Activated T-cell treated with anti-CD3 and anti-CD28 coated beads for 1 hour (primary cell): ENCODE measurements around the gene GPR78.

Experiments
- DNase-seq: peaks from one replicate; pipeline ENCODE4 v3.0.0-alpha.2; 2020; ENCODE audit warnings: low read depth

Gene GPR78

GRCh38 chr4:8547108-8547911 lies 32.9 kb upstream of the GPR78 start:
- DNase-seq: no peak

DNA sequence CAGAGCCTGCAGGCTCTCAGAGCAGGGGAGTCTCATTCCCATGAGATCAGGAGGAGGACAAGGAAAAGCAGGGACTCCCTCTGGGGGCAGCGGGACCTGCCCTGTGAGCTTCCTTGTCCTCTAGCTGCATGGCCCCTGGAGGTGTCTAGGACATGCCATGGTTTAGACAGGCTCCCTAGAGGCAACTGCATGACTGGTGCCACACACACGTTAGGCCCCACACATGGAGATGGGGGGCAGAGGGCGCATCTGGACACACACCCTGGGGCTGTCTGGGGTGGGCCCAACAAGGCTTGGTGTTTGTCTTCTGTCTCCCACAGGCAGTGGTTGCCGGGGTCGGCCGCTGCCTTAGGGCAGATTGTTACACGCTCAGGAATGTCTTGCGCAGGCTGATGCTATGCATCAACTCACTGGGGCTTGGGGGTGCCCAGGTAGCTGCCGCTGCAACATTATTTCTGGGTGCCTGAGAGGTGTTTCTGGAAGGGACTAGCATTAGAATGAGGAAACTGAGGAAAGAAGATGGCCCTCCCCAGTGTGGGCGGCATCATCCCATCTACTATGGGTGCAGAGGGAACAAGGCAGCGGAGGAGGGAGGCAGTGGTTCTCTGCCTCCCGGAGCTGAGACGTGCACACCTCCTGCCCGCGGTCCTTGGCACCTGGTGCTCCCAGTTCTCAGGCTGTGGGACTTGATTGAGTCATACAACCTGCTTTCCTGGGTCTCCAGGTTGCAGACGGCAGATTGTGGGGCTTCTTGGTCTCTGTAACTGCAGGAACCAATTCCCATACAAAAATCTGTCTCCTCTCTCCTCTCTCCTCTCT lies 32.1 kb upstream of the GPR78 start:
- DNase-seq: no peak

DNA sequence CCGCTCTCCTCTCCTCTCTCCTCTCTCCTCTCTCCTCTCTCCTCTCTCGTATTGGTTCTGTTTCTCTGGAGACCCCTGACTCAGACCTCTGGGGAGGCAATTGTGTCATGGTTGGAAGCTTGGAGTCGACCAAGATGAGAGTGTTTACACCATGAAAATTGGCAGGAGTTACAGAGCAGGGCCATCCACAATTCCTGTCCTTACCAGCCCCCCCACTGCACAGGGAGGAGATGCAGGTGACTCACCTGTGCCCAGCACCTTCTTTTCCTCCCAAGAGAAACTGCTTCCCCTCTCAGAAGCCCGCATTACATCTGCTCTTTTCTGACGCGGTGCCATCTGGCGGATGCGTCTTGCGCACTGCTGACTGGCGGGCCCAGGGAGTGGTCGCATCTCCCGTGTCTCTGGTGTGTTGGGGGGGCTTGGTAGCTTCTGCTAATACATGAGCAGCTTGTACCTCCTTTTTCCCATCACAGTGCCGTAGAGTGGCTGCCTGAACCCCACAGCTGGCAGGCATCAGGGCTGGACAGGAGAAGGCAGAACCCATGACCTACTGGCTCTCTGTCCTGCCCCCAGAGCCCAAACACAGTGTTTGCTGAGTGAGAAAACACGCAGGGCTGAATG lies 31.4 kb upstream of the GPR78 start:
- DNase-seq: no peak

- DNase-seq: no peak
Measured at GRCh38 chr4:8549352-8549931, 30.8 kb upstream of the GPR78 start.

DNA sequence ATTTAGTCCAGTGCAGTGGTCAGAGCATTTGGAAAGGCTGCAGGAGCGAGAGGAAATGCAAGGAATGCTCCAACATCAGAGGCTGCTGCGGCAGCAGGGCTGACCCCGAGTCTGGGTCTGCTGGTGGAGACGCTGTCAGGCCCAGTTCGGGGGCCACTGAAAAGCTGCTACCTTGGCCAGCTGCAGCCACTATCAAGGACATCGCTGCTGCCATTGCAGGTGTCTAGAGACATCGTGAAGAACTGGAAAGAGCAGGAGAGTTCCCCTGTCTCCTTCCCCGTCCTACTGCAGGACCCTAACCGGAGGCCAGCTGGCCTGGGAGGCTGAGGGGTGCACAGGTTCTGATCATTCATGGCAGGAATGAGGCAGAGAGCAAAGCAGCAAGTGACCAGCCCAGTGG lies 29.5 kb upstream of the GPR78 start:
- no peak for DNase-seq

DNA sequence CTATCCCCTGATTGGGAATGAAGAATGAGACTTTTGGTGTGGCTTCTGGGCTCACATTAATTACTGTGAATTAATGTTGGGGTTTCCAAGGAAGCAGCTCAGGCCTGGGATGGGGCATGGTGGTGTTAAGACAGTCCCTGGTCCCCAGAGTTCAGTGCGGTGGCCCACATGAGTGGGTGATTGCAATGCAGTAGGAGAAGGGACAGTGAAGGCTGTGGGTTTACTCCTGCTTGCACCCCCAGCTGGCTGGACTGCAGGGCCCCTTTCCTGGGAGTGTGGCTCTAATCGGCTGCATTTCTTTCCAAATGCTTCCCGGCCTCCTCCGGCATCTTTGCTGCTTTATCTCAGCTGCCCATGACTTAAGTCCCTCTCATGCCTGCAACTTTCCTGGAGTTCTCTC lies 28.2 kb upstream of the GPR78 start:
- no peak for DNase-seq

DNA sequence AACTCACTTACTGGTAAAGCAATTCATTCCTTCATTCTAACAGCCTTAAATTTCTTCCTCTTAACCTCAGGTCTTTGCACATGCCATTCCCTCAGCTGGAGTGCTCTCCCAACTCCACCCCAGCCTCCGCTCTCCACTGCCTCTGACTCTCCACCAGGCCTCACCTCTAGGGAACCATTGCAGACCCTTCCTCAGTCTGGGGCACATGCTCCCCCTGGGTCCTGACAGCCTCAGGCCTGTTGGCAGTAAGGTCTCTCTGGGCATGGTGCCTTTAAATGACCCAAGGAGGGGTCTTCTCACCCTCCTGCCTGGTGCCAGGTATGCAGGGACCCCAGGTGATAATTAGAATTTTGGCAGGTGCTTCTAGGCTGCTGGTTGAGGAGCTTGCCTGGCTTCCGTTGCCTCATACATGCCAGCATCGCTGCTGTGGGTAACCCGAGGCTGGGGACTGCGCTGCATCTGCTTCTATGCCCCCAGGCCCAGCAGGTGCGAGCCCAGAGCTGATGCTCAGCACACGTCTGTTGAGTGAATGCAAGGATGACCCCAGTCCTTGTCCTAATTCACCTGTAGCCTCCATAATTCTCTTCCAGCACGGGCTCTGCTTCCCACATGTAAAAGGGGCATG lies 27.5 kb upstream of the GPR78 start:
- DNase-seq: no peak

DNA sequence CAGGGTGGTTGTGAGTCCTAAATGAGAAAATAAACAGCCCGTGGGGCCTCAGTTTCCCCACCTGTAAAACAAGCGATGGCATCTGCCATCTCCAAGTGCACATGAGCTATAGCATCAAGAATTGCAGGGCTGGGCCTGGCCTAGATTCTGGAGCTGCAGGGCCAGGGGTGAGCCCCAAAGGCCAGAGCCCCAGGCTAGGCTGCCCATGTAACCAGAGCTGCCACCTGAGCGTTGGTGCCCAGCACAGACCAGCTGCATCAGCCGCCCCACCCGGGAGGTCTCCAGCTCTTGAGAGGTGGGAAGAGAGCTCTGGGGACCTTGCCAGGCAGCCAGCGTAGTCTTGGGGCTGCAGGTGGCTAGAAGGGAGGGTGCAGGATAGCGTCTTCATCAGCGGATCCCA lies 27.0 kb upstream of the GPR78 start:
- DNase-seq: no peak

- no peak for DNase-seq
Measured at GRCh38 chr4:8553991-8554405, 26.2 kb upstream of the GPR78 start.

DNA sequence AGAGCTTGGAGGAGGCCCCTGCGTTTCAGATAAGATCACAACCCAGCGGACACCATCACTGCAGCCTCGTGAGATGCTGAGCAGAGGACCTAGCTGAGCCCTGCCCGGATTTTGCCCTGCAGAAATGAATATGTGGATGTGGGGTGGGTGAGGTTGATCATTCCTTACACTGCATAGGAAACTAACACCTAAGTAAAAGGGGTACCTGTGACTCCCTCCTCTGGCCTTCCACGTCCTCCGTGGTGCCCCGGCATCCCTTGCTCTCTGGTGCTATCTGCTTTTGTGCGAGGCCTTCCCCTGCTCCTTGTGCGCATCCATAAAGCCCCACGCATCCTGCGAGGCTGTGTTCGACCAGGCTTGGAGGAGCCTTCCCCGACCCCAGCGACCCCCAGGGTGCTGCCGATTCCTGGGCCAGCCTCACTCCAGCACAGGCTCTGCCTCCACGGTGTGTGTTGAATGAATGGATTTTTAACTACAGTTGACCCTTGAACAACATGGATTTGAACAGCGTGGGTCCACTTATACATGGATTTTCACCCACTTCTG lies 25.6 kb upstream of the GPR78 start:
- no peak for DNase-seq

- no peak for DNase-seq
Measured at GRCh38 chr4:8555716-8556115, 24.5 kb upstream of the GPR78 start.

DNA sequence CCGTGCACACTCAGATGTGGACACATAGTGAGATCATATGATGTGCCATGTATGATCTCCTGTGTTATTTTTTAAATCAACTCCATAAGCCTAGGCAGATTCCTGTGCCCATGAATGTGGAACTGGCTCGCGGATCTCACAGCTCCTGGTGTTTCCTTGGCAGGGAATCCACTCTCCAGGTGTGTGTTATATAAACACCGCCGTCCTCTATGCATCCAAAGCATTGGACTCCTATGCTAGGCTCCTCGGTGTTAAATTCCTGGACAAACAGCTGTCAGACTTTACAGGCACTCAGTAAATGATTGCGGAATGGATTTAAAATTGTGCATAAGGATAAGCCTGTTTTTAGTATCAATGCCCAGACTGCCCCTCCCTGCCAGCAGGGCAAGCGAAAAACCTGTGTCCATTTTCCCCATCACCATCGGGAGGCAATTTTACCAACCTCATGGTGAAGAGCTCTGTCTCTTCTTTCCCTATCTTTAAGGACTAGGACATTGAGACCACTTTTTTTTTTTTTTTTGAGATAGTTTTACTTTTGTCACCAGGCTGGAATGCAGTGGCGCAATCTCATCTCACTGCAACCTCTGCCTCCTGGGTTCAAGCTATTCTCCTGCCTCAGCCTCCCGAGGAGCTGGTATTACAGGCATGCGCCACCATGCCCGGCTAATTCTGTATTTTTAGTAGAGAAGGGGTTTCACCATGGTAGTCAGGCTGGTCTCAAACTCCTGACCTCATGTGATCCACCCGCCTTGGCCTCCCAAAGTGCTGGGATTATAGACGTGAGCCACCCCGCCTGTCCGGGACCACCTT lies 23.6 kb upstream of the GPR78 start:
- DNase-seq: no peak

- no peak for DNase-seq
Measured at GRCh38 chr4:8557151-8558076, 22.8 kb upstream of the GPR78 start.

DNA sequence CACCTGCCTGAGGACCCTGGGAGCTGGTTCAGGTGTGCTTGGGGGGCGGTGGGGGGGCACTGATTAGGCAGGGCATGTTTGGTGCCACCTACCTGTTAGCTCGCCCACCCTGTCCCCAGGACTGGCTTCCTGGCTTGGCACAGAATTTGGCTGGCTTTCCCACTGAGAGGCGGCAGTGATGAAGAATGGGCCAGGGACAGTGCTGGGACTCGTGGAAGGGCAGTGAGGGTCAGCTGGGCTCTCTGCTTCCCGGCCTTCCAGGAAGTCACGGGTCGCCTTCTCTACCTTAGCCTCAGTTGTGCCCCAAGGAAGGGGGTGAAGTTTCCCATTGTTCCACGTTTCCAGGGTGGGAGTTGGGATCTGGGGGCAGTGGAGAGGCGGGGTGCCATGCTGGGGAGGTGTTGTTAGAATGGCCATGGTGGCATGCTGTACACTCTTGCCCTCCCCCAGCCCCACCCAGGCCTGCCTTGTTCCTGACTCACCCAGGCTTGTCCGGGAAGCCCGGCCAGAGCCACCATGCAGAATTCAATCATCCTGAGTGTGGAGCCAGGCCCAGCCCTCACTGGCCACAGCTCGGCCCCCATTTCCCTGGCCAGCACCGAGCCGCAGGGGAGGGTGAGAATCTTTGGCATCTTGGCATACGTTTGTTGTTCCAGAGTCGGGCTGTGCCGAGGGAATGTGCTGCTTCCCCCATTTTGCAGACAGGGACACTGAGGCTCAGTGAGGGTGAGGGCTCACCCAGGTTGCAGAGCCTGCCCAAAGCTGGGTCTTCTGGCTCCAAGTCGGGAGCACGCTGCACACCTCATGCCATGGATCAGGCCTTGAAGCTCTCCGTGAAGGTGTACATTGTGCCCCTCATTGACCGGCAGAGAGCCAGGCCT lies 21.9 kb upstream of the GPR78 start:
- DNase-seq: no peak

GRCh38 chr4:8559011-8559410 lies 21.2 kb upstream of the GPR78 start:
- no peak for DNase-seq

GRCh38 chr4:8559524-8560264 lies 20.5 kb upstream of the GPR78 start:
- no peak for DNase-seq

DNA sequence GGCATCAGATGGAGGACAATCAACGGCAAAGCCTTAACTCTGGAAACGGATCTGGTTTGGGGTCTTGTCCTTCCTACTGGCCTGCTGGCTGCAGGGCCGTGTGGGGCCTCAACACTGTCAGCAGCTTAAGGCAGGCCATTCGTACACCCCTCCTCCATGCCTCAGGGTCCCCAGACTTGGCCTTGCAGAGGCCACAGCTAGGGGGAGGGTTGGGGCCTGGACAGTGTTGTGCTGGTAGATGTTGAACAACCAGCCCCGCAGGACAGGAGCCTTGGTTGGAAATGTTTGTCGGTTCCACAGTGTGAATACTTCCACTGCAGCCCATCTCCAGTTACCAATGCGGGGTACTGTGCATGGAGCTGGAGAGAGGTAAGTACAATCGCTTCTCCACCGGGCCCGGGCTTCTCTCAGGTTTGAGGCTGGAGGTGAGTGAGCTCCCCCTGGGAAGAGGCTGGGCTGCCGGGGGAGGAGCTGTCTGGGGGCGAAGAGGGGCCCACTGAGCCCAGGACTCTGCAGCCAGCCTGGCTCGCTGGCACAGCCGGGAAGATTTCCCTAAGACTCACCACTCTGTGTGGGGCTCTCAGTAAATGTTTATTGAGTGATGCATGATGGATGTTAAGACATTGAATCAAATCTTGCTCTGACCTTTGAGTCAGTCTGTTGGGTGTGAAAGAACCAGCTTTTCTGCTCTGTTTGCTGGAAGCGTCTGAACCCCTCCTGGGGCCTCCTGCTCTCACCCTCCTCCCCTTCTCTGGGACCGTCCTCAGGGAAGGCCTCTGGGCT lies 19.7 kb upstream of the GPR78 start:
- DNase-seq: no peak
